ENCODE results near the gene PSAT1. TPM values are rescaled to one million over a fixed set of nuclear protein-coding genes. Genes with fewer than 3 reads are reported as not detected.

Gene PSAT1
- total RNA-seq, 6 experiments from 2014 or later = 34.2 to 117 (median 89.3) TPM

DNA sequence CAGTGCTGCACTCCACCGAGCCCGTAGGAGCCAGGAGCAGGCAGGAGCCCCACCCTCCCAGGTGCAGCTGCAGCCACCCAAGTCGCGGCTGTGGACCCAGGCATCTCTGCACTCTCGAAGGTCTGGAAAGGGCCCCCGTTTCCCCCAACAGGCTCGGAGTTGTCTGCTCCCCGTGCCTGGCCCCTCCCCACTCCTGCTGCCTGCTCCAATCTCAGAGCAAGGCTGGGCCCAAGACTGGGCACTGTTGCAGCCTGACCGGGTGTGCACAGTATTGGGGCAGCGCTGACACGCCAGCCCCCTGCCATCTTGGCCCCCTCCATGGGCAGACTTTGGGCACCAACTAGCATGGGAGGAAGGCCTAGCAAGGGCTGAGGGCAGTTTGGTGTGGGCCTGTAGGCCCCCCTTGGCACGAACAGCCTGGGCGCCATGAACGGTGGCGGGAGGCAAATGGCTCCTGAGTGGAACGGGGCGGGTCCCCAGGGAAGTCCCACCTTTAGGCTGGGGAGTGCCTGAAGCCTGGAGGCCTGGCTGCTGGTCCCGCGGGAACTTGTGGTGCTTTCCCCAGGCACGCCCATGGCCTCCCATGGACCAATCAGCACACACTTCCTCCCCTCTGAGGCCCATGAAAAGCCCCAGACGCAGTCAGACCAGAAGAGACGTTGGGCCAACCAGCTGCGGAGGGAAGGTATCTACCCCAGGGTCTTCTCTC, 60.4 kb downstream of the PSAT1 start:
- ATAC-seq (no peak), DNase-seq (no peak)
- Histone ChIP-seq H3K9me3 (no peaks in the 10 kb centered on the region), H3K27ac (no peak overlapping the region), H3K36me3 (no peaks in the 10 kb centered on the region), H3K4me1 (peaks cover 0 to 12% (median 2%) of the 10 kb centered on the region in 4 donors), H3K27me3 (no peaks in the 10 kb centered on the region), H3K4me3 (no peak overlapping the region)
- TF ChIP-seq POLR2A (IDR thresholded peaks at IDR 0.05) = no peak
- no peak for TF ChIP-seq CTCF (IDR thresholded peaks at IDR 0.05)
- 100% methylated on average over 1 of the region's 23 CpGs for WGBS (ENCODE audit: insufficient coverage, low coverage, low lambda C conversion rate, missing lambda C conversion rate)
- intact Hi-C loops (cut with DNase I) = no loop called here

DNA sequence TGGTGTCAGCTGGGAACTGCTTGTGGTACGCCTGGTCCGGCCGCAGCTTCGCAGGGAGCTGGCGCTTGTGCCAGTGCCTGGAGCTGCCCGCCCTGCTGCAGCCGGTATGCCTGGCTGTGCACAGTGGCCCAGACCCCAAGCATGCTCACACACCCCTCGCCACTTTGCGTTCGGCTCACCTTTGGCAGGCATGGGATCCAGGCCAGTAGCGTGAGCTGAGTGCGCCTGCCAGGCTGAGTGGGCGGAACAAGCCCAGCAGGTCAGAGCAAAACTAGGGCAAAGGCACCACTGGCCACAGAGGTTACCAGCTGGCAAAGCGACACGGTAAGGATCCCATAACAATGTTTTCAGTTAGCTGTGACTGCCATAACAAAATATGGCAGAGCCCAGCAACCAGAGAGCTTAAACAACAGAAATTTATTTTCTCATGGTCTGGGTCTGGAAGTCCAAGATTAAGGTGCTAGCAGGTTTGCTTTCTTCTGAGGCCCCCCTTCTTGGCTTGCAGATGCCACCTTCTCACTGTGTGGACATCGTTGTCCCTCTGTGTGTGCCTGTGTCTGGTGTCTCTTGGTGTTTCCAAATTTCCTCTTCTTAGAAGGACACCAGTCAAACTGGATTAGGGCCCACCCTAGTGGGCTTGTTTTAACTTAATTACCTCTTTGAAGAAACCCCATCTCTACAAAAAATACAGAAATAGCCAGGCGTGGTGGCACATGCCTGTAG, 61.6 kb downstream of the PSAT1 start:
- Histone ChIP-seq H3K9me3 (no peaks in the 10 kb centered on the region), H3K4me3 (no peak overlapping the region), H3K27ac (peak overlapping the region in 2 of 3 donors; percentile 6 to 14), H3K4me1 (peaks cover 0 to 12% (median 2%) of the 10 kb centered on the region in 4 donors), H3K36me3 (no peaks in the 10 kb centered on the region), H3K27me3 (no peaks in the 10 kb centered on the region)
- 42% methylated on average over 7 of the region's 17 CpGs for WGBS (ENCODE audit: insufficient coverage, low coverage, low lambda C conversion rate, missing lambda C conversion rate)
- intact Hi-C loops (cut with DNase I) = no loop called here
- peak; percentile 71 to 90 (median 85) for DNase-seq
- ATAC-seq = peak; percentile 97 to 99 (median 98)
- TF ChIP-seq CTCF (IDR thresholded peaks at IDR 0.05) (no peak), POLR2A (IDR thresholded peaks at IDR 0.05) (no peak)

DNA sequence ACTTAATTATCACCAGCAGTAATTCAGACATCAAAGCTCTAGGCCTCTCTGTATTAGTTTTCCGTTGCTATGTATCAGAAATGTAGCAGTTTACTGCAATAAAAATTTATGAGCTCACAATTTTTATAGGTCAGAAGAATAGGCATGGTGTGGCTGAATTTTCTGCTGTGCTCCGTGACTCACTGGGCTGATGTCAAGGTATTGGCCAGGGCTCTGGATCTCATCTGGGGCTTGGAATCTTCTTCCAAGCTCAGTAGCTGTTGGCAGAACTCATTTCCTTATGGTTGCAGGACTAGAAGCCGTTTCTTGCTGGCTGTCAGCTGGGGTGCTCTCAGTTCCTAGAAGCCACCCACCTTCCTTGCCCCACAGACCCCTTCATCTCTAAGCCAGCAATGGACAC, 66.3 kb downstream of the PSAT1 start:
- Histone ChIP-seq H3K4me1 (peaks cover 0 to 7% (median under 1%) of the 10 kb centered on the region in 4 donors), H3K4me3 (no peak overlapping the region), H3K27ac (no peak overlapping the region), H3K9me3 (no peaks in the 10 kb centered on the region), H3K27me3 (no peaks in the 10 kb centered on the region), H3K36me3 (no peaks in the 10 kb centered on the region)
- intact Hi-C loops (cut with DNase I) = loop anchor here in 1 of 2 donors (10.0 kb wide), 1 partner anchor 108 kb away; no protein-coding TSS in a partner anchor
- 94% methylated on average over 2 of the region's 3 CpGs for WGBS (ENCODE audit: insufficient coverage, low coverage, low lambda C conversion rate, missing lambda C conversion rate)
- no peak for ATAC-seq
- TF ChIP-seq CTCF (IDR thresholded peaks at IDR 0.05) = no peak
- no peak for DNase-seq

- ATAC-seq (peak; percentile 52 to 62 (median 58)), DNase-seq (no peak)
- Histone ChIP-seq H3K27me3 (no peaks in the 10 kb centered on the region), H3K36me3 (no peaks in the 10 kb centered on the region), H3K9me3 (no peaks in the 10 kb centered on the region), H3K27ac (no peak overlapping the region), H3K4me1 (no peaks in the 10 kb centered on the region), H3K4me3 (no peak overlapping the region)
- intact Hi-C loops (cut with DNase I) = loop anchor here in 1 of 2 donors (10.0 kb wide), 1 partner anchor 111 kb away; no protein-coding TSS in a partner anchor
- TF ChIP-seq CTCF (IDR thresholded peaks at IDR 0.05) (peak; percentile 53 to 75 (median 70)), POLR2A (IDR thresholded peaks at IDR 0.05) (no peak)
- 41% methylated on average over 4 of the region's 4 CpGs for WGBS (ENCODE audit: insufficient coverage, low coverage, low lambda C conversion rate, missing lambda C conversion rate)
Observed at GRCh38 chr9:78365748-78366697, 69.1 kb downstream of the PSAT1 start.
